CD4-positive, alpha-beta T cell (primary cell): ENCODE measurements around the gene PPP1R27. TPM values are rescaled to one million over a fixed set of nuclear protein-coding genes. Genes with fewer than 3 reads are reported as not detected.

Experiments
- ATAC-seq: fragments of 200-7000 bp; cut with Tn5 transposase; one replicate; pipeline ENCODE4 v1.10.0; 2022; ENCODE audit warnings: mild to moderate bottlenecking; ENCODE audit not compliant: poor library complexity
- CTCF ChIA-PET: fragments of 350-600 bp; sonication (Branson Sonifier 250); formaldehyde crosslinking; loops from one replicate; lab custom pipeline; 2021; ENCODE audit warnings: antibody characterized with exemption, inconsistent platforms; lab: Charles Lee
- POLR2A ChIA-PET: fragments of 350-600 bp; sonication (Branson Sonifier 250); formaldehyde crosslinking; loops from one replicate; lab custom pipeline; 2021; ENCODE audit warnings: antibody characterized with exemption, inconsistent platforms; lab: Charles Lee
- DNase-seq, 14 experiments: peaks; one replicate each; pipeline ENCODE4 v3.0.0-alpha.2; 2013 to 2020; ENCODE audit warnings: mixed read lengths in 2 of 14
- H3K27ac ChIP-seq, 2 donors: one replicate each; pipeline versions ENCODE4 v1.5.1 to v1.7.0; 2013; ENCODE audit warnings: low read length in 2 of 2, low read depth in 1 of 2, mild to moderate bottlenecking in 1 of 2
- H3K27me3 ChIP-seq, 2 experiments: 1 replicate in 1 of 2; 2 replicates in 1 of 2; pipeline versions ENCODE4 v1.6.1 to v1.7.0; 2013; ENCODE audit warnings: low read length in 2 of 2, control low read depth in 1 of 2, mild to moderate bottlenecking in 1 of 2, moderate library complexity in 1 of 2; ENCODE audit not compliant: insufficient read depth in 2 of 2, control insufficient read depth in 1 of 2
- H3K36me3 ChIP-seq: one replicate; pipeline ENCODE4 v1.6.1; 2013; ENCODE audit warnings: low read length, control low read depth; ENCODE audit not compliant: insufficient read depth
- H3K4me1 ChIP-seq: one replicate; pipeline ENCODE4 v1.6.1; 2013; ENCODE audit warnings: low read length, control low read depth; ENCODE audit not compliant: insufficient read depth
- H3K4me3 ChIP-seq: one replicate; pipeline ENCODE4 v1.5.1; 2013; ENCODE audit warnings: mild to moderate bottlenecking, low read length, moderate library complexity
- H3K9me3 ChIP-seq, 2 experiments: 1 replicate in 1 of 2; 2 replicates in 1 of 2; pipeline versions ENCODE4 v1.6.1 to v1.7.0; 2013; ENCODE audit warnings: low read length in 2 of 2, mild to moderate bottlenecking in 2 of 2, control low read depth in 1 of 2, moderate library complexity in 1 of 2; ENCODE audit not compliant: control insufficient read depth in 1 of 2, insufficient read depth in 1 of 2
- H3K27ac Mint-ChIP-seq: one replicate; pipeline ENCODE4 v1.8.0; 2020; ENCODE audit warnings: mixed read lengths
- H3K27me3 Mint-ChIP-seq: one replicate; pipeline ENCODE4 v1.8.0; 2021; ENCODE audit warnings: mixed read lengths
- H3K36me3 Mint-ChIP-seq: one replicate; pipeline ENCODE4 v1.8.0; 2021; ENCODE audit warnings: low read depth, mixed read lengths
- H3K4me1 Mint-ChIP-seq: one replicate; pipeline ENCODE4 v1.8.0; 2021; ENCODE audit warnings: low read depth, mixed read lengths
- H3K4me3 Mint-ChIP-seq: one replicate; pipeline ENCODE4 v1.8.0; 2020; ENCODE audit warnings: mild to moderate bottlenecking, mixed read lengths
- H3K9me3 Mint-ChIP-seq: one replicate; pipeline ENCODE4 v1.8.0; 2020; ENCODE audit warnings: mixed read lengths
- intact Hi-C, 2 experiments: fragments of 100-400 bp; cut with DNase I in 1 of 2; cut with micrococcal nuclease in 1 of 2; formaldehyde crosslinking; loops; one replicate each; pipeline versions ENCODE4 v1.15.1 to v1.9.0; 2023 to 2025; cut with DNase I, micrococcal nuclease
- total RNA-seq, 174 experiments: library from RNA in 2 of 174; stranded (reverse) in 2 of 174; gene quantifications; one replicate each; pipeline ENCODE4 v1.2.3 and lab custom pipeline; 2021 to 2026
- TF ChIP-seq, protein P1 (sequence below): fragments of 200-600 bp; IDR thresholded peaks from one replicate; pipeline ENCODE4 v1.8.0; 2022; ENCODE audit warnings: antibody characterized with exemption, mild to moderate bottlenecking

Gene PPP1R27
- total RNA-seq, 2 experiments from 2014 or later: not detected

DNA sequence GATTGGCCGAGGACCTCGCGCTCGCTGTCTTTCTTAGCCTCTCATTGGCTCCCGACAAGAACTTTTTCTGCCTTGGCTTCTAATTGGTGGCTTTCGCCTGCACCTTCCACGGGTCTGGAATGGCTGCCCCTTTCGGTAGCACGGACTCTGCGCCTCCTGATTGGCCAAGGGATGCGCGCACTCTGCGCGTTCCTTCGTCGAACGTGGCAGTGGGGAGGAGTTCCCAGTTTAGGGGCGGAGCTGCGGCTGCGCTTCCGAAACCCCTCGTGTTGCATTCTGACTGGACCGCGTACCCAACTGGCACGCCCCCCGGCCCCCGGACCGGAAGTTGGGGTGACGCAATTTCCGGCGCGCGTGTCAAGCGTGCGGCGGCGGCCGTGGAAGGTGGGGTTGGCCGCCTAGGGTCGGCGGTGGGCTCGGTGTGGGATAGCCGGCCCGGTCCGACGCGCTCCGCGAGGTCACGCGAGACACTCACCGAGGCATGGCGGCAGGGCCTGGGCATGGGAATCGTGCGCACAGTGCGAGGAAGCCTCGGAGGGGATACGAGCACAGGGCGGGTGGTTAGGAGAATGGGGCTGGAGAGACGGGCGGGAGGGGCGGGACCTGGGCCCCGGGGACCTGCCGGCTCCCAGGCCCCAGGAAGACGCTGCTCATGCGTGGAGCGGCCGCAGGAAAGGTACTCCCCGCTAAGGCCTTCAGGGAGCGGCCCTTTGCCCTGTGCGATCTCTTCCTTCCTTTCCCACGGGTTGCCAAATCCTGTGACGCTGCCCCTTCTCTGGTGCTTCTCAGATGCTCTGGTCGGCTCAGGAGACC, 26.1 kb upstream of the PPP1R27 start:
- Histone ChIP-seq H3K36me3 (peaks cover 41% of the 10 kb centered on the region), H3K4me1 (peaks cover 60% of the 10 kb centered on the region), H3K27me3 (no peaks in the 10 kb centered on the region), H3K4me3 (peak overlapping the region; percentile 63), H3K9me3 (no peaks in the 10 kb centered on the region), H3K27ac (peak overlapping the region; percentile 93 to 95)
- peak overlapping the region; percentile 96 for H3K27ac Mint-ChIP-seq
- CTCF ChIA-PET: interaction anchor here (1.2 kb wide), 1 partner anchor 9 kb away, joined by 3 read pairs; no protein-coding TSS in a partner anchor
- H3K27me3 Mint-ChIP-seq: no peaks in the 10 kb centered on the region
- peak overlapping the region; percentile 94 for H3K4me3 Mint-ChIP-seq
- TF ChIP-seq, protein P1, sequence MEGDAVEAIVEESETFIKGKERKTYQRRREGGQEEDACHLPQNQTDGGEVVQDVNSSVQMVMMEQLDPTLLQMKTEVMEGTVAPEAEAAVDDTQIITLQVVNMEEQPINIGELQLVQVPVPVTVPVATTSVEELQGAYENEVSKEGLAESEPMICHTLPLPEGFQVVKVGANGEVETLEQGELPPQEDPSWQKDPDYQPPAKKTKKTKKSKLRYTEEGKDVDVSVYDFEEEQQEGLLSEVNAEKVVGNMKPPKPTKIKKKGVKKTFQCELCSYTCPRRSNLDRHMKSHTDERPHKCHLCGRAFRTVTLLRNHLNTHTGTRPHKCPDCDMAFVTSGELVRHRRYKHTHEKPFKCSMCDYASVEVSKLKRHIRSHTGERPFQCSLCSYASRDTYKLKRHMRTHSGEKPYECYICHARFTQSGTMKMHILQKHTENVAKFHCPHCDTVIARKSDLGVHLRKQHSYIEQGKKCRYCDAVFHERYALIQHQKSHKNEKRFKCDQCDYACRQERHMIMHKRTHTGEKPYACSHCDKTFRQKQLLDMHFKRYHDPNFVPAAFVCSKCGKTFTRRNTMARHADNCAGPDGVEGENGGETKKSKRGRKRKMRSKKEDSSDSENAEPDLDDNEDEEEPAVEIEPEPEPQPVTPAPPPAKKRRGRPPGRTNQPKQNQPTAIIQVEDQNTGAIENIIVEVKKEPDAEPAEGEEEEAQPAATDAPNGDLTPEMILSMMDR: no peak
- peak; percentile 86 for ATAC-seq
- peaks cover 19% of the 10 kb centered on the region for H3K36me3 Mint-ChIP-seq
- DNase-seq: peak; percentile 98 to 100 (median 99)
- H3K4me1 Mint-ChIP-seq: peaks cover 29% of the 10 kb centered on the region
- intact Hi-C loops: loop anchor here (1.0 to 10.0 kb wide), 8 partner anchors 10 to 346 kb away; partner anchors contain the start of genes ARHGDIA (in 2 of the 2), MCRIP1 (in 2 of the 2), ACTG1 (in 1 of the 2) and ARL16 (in 1 of the 2)
- POLR2A ChIA-PET: interaction anchor here (0.6 to 2.5 kb wide), 12 partner anchors 10 to 349 kb away, joined by 3 to 63 read pairs (median 4); partner anchors contain the start of genes ARHGDIA, ARL16, CCDC137 and DCXR
- H3K9me3 Mint-ChIP-seq: no peaks in the 10 kb centered on the region

DNA sequence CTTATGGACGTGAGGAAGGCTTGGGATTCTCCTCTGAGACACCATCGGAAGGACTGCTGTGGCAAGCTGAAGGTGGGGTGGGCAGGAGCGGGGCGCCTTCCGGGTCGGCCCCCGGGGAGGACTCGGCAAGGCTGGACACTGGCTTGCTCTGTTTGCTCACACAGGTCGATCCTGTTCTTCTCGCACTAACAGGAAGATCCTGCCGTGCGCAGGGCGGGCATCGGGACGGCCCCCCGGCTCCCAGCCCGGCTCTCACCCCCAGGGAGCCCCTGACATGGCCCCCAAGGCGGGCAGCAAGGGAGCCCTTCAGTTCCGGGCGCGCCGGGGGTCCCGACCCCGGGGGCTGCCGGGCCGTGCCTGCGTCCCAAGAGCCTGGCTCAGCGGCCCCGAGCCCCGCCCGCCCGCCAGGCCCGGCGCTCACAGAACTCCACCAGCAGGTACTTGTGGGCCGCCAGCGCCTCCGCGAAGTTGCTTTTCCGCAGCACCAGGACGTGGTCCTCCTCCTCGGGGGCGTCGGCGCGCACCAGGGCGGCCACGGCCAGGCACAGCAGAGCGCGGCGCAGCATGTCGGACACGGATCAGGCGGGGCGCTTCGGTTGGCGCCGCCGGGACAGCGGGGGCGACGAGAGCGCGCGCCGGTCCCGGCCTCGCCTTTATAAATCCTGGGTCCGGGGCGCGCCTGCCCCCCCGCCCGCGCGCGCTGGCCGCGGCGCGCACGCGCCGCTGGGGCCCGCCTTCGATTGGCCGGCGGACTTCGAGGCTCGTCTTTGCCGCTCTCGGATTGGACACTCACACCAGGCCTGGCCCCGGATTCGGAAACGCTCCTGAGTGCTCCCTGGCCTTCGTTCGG, 25.3 kb upstream of the PPP1R27 start, which contains the start of gene P4HB:
TSS of gene P4HB (minus strand) at position 630 of the 850 bp plus-strand sequence. CDS start at position 566, 64 bp downstream.
- Mint-ChIP-seq H3K27me3 (no peaks in the 10 kb centered on the region), H3K27ac (peak within 1 kb of the TSS; percentile 96), H3K36me3 (peaks cover 27% of the 10 kb centered on the region), H3K4me3 (peak within 1 kb of the TSS; percentile 94), H3K9me3 (no peaks in the 10 kb centered on the region), H3K4me1 (peaks cover 29% of the 10 kb centered on the region)
- intact Hi-C loops: loop anchor here (1.0 to 10.0 kb wide), 7 partner anchors 11 to 345 kb away; partner anchors contain the start of genes ARL16 (in 2 of the 2), HGS (in 2 of the 2), MCRIP1 (in 2 of the 2) and ACTG1 (in 1 of the 2)
- peaks cover 49% of the 10 kb centered on the region for H3K36me3 ChIP-seq
- H3K4me3 ChIP-seq: peak within 1 kb of the TSS; percentile 78
- H3K27ac ChIP-seq: peak within 1 kb of the TSS; percentile 93 to 95
- POLR2A ChIA-PET: interaction anchor here (0.7 to 2.5 kb wide), 10 partner anchors 10 to 345 kb away, joined by 3 to 63 read pairs (median 5); partner anchors contain the start of genes ARHGDIA, ARL16, DCXR and HGS
- peak; percentile 12 for ATAC-seq
- no peaks in the 10 kb centered on the region for H3K9me3 ChIP-seq
- TF ChIP-seq, protein P1: no peak
- no peaks in the 10 kb centered on the region for H3K27me3 ChIP-seq
- peak in 2 of 14 experiments; percentile 32 to 35 for DNase-seq
- peaks cover 57% of the 10 kb centered on the region for H3K4me1 ChIP-seq
- CTCF ChIA-PET: interaction anchor here (1.2 kb wide), 1 partner anchor 10 kb away, joined by 3 read pairs; no protein-coding TSS in a partner anchor
